NK-92 (cell line): ENCODE results near the gene TTC23.

Experiments used
- DNase-seq: peaks from one replicate; lab custom pipeline; 2025; ENCODE audit not compliant: unreplicated experiment; lab: John Stamatoyannopoulos, UW

TTC23 gene

DNA sequence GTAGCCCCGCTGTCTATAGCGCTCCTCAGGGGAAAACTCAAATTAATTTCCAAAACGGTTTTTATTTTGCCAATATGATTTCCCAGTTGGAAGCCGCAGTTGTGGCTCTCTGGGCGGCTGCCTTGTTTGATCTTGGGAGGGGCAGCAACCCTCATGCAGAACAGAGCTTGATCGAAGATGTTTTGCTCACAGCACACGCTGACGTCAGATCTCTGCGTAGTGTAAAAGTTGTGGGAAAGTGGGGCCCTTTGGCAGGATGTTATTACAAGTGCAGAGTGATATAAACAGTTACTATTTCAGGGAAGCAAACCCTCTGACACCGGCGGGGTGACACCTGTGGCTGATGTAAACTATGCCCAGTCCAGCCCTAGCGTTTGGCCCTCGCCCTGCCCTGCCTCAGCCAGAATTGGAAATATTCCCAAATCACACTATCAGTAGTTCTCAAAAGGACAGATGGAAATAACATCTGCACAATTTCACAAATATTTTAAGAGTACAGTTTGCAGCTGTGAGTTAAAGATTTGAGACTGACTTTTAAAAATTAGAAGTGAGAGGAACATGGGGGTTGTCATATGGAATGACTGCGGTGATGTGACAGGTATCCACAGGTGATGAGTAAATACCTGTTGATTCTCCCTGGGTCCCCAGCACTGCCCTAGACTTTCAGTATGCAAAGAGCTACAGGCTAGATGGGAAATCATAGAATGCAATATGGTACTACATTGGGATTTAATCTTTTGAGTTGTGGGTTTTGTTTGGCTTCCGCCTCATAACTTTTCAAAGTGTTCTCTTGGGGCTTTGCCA, 142.8 kb downstream of the TTC23 start:
- DNase-seq, result no peak

DNA sequence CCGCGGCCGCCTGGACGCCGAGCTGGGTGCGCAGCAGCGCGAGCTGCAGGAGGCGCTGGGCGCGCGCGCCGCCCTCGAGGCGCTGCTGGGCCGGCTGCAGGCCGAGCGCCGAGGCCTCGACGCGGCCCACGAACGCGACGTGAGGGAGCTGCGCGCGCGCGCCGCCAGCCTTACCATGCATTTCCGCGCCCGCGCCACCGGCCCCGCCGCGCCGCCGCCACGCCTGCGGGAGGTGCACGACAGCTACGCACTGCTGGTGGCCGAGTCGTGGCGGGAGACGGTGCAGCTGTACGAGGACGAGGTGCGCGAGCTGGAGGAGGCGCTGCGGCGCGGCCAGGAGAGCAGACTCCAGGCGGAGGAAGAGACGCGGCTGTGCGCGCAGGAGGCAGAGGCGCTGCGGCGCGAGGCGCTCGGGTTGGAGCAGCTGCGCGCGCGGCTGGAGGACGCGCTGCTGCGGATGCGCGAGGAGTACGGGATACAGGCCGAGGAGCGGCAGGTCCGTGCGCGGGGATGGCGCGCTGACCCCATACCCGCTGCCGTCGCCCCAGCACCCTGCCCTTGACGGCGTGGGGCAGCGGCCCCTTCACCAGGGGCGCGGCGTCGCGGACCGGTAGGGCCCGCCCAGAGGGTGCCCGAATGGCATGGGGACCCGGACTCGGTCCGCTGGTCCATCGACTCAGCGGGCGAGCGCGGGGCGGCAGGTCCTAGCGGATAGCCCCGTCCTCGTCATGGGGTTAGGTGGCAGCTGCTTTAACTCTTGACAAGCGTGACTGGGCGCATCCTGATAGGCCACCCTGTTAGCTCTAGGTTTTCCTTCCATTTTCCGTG, 143.7 kb downstream of the TTC23 start:
- no peak for DNase-seq

DNA sequence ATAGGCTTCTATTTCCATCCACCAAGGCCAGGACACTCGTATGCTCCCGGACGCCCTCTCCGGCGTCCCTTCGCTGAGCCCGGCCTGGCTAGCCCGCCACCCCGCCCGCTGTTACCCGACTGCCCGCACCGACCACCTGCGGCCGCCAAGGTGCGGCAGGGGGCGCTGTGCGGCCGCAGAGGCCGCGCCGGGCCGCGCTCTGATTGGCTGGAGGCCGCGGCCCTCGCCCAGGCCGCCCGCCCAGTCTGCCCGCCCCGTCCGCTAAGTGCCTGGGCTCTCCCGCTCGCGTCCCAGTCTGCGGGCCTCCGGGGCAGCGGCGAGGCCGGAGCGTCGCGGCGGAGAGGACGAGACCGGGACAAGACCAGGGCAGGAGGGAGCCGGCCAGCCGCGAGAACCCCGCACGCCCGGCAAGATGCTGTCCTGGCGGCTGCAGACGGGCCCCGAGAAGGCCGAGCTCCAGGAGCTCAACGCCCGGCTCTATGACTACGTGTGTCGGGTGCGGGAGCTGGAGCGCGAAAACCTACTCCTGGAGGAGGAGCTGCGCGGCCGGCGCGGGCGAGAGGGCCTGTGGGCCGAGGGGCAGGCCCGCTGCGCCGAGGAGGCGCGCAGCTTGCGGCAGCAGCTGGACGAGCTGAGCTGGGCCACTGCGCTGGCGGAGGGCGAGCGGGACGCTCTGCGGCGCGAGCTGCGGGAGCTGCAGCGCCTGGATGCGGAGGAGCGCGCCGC, 144.4 kb downstream of the TTC23 start, which contains the start of gene SYNM:
TSS of gene SYNM (plus strand) at position 293 of the 726 bp plus-strand sequence. CDS start at position 413, 120 bp downstream.
- no peak for DNase-seq

DNA sequence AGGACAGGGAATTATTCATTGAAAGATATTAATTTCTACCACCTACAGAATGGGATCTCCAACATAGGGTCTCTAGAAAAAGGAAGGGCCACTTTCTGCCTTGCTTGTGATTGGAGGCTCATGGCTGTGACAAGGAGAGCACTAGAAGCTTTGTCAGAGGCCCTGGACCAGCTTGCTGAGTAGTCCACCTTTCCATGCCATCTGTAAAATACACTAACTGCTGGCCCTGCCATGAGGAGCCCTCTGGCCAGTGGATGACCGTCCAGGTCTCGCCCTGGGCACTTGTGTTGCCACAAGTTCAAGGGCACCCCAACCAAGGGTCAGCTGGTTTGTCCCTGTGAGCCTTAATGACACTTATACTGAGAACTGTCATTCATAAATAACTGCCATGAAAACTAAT, 146.1 kb downstream of the TTC23 start:
- no peak for DNase-seq

DNA sequence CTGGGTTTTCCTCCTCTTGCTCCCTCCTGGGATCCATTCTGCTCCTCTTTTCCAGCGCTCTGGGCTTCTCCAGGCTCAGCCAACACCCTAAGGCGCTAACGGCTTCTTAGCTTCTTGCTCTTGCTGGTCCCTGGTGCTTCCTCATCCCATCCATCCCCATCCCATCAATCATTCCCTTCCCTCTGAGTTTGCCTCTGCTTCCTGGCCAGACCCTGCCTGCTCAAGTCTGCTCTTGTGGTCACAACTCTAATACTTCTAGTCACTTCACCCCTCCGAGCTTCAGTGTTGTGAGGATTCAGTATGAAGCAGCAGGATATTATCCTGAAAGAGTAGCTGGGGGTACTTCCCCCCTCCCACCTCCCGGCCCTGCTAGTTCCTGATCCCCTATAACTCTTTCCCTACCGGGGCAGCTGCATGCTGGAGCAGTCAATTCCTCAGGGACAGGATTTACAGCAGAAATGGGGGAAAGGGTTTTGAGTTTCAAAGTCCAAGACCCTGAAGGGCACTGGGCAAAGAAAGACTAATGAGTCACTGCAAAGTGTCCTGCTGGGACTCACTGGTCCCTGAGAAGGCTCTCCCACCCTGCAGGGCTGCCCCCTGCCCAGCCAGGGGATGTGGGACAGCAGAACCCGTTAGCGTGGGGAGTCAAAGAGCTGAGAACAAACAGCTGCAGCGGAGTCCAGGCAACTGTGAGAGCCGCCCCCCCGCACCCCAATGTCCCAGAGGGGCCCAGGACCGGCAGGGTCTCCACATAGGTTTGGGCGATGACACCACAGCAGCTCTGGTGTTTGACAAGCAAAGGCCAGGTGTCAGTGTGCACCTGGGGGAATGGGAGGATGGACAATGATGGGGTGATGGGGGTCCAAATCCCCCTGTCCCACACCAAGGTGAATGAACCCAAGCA, 146.8 kb downstream of the TTC23 start:
- no peak for DNase-seq

DNA sequence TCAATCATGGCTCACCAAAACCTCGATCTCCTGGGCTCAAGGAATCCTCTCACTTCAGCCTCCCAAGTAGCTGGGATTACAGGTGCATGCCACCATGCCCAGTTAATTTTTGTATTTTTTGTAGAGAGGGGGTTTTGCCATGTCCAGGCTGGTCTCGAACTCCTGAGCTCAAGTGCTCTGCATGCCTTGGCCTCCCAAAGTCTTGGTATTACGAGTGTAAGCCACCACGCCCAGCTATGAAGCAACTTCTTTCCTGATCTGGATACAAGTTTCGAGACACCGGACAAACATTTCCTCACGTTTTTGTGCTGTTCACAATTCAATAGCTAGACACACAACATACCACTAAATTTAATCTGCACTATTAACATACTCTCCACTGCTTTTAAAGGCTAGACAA, 147.9 kb downstream of the TTC23 start:
- no peak for DNase-seq

DNA sequence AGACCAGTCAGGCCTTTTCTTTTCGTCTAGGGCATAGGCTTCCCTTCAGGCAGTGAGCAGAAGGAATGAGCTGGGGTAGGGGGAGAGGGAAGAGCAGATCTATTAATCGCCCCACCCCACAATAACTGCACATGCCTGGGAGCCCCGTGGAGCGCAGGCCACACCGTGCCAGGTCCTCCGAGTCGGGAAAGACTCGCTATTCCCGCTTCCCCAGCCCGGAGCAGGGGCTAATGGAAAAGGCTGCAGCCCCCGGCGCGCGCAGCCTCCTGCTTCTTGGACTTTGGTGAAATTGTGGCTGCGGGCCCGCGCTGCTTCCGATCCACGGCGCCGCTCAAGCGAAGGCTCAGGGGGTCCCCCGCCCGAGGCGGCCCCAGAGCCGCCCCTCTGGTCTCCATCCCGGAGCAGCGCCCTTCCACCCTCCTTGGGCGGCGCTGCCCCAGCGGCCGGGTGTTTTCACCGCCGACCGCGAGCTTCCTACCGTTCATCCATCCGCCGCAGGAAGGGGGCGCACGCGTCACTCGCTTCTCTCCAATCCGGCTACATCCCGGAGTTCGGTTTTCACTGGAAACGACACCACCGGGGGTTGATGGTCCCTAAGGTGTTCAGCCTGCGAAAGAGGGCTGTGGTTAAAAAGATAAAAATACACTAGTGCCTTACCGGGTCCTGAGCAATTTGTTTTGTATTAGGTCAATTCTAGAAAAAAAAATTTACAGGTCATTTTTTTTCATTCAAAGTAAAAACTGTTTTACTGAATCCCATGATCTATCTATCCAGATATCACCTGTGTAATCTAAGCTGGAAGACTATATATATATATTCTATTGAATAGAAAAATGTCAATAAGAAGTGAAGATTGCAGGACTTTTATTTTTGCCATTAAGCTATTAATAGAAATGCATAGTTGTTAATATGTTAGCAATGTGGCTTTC, 148.9 kb downstream of the TTC23 start:
- no peak for DNase-seq

DNA sequence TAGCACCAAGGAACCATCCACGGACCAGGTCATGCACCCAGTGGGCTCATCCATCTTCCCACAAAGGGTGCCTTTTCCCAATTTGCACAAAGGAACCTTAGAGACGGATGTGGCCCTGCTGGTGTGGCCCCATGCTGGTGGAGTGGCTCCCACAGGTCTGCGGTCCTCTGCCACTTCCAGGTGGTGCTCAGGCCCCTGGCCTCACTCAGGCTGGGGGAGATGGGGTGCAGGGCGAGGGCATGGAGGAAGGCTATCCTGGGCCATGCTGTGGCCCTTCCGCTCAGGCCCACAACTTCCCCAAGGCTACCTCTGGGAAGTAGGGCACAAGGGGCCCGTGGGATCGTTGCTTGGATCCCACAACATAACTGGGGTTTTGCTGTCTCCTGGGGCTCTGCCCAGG, 149.7 kb downstream of the TTC23 start:
- no peak for DNase-seq

DNA sequence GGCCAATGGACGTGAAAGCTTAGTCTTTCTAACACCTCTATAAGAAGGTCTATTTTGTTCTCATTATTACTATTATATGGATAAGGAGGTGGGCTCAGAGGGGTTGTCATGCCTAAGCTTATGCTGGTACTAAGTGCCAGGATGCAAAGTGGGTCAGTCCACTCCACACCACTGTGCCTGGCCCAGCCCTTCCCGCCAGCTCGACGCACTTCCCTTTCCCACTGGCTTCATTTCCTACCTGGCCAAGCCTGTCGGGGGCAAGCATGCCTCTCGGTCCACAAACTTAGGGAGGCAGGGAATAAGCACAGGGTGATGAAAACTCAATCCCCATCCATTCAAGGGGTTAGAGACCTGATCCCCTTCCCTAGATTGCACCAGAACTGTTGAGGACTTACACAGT, 150.4 kb downstream of the TTC23 start:
- DNase-seq, result no peak

DNA sequence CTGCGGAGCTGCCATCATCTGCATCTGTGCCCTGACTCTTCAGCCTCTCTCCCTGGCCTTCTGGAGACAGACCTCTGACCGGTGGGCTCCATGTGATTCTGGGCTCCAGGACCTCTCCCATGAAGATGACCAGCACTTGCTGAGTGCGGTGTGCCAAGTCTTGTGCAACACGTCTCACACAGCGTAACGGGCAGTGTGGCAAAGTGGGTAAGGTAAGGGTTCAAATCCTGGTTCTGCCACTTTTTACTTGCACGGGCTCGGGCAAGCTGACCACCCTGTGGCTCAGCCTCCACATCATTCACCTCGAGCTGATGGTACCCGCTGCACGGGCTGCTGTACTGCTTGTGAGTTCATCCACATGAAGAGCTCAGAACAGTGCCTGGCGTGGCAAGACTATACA, 151.0 kb downstream of the TTC23 start:
- DNase-seq, result no peak

DNA sequence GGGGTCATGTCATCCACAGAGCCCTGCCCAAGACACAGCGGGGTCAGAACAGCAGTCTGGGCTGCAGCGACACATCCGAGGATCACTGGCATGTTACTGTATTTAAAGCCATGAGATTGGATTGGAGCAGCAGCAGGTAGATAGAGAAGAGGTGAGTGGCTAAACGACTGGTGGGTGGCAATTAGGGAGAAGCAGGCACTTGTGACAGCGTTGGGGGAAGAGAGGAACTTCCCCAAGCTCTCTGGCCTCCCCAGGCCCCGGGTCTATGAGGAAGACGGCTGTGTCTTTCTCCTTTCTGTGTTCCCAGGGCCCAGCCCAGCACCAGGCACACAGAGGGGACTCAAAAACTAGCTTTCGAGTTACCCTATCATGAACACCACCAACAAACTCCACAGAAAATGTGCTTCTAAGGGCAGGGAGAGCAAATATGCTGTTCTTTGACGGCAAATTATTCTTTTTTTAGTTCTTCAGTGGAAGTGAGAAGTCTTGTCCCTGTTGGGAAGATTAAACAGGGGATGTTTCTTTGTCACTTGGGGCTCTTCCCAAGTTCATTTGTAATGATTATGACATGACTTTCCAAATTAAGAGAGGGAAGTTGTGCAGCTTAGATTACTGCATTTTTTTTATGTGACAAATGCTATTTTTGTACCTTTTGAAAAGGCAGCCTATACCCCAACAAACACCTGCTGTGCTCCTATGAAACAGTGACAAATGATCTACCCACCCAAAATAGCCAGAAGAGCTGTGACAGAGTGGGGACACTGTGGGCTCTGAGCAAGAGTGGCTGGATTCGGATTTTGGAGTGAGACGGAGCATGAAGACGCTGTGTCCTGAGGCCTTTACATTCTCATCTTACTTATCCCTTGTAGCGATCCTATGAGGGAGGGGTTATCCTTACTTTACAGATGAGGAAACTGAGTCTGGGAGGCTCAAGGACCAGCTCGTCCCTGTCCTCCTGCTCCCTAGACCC, 151.7 kb downstream of the TTC23 start:
- no peak for DNase-seq

DNA sequence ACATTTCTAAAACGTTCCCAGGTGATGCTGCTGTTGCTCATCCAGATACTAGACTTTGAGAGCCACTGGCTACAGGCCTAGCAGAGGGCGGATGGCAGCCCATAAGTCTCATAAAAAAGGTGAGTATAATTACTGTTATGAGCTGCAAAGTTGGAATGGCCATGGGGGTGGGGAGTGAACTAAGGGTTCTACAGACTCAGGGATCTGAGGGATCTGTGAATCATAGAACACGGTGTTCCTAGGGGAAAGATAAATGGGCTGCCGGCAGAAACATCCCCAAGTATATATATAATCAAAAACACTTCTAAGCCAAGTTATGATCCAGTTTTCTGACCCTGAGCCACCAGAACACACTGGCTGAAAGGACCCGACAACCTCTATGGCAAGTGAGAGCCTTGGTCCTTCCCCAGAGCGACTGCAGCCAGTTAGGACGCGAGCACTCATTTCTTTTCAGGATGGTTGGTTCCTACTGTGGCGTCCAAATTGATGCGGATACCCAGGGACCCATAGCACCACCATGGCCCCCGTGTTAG, 152.4 kb downstream of the TTC23 start:
- DNase-seq, result no peak

DNA sequence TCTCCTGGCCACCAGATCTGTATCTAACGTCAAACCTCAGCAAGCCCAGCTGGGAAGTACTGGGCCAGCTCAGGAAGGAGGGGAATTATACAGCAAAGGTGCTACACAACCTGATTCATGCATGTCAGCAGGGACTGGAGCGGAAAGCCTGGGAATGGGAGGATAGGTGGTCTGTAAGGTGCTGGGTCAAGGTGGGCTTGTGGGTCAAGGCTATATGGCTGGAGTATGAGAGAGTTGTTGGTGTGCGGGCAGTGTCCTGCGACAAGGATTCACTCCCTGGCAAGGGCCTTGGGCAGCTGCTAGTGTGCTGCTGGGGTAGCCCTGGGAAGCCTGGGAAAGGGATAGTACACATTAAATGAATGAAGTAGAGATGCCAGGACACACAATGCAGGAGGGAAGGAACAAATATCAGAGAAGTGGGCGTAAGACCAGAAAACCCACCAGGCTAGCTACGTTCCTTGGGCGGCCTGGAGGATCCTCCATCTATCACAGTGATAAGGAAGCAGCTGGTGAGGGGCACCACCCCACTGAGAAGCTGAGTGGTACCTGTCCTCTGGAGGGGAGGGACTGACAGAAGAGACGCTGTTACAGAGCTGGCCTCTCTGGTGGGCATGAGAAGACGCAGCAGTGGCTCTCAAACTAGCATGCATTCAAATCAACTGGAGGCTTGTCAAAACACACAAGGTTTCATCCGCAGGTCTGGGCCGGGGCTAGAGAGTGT, 153.0 kb downstream of the TTC23 start:
- DNase-seq, result no peak

DNA sequence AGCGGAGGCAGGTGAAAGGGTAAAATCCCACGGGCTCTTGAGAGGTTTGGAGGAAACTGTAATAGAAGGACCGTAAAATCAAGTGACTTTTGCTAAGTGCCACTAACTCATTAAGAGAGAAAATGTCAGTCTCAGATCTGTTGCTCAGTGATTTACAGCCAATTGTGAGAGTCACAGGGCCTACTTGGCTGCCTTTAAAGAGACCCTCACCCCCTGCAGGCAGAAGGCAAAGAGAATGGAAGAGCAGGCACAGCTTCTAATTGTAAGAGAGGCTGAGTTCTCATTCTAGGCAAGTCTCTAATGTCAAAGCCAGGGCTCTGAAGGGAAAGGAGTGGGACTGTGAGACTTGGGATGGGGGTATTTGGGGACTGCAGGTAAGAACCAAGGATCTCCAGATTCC, 153.8 kb downstream of the TTC23 start:
- no peak for DNase-seq

DNA sequence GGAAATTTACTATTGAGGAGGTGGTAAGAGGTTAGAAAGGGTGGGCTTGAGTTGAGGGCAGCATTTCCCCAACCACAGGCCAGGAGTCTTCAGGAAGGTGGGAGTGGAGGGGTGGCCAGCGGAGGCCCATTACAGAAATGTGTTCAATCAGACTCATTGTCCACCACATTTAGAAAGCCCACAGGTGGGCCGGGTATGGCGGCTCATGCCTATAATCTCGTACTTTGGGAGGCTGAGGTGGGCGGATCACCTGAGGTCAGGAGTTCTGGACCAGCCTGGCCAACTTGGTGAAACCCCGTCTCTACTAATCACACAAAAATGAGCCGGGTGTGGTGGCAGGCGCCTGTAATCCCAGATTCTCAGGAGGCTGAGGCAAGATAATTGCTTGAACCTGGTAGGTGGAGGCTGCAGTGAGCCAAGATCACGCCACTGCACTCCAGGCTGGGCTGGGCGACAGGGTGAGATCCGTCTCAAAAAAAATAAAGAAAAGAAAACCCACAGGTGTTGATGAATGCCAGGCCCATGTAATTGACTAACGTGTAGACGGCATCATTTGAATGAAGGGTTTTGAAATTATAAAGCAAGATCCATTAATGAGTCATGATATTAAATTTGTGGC, 156.7 kb downstream of the TTC23 start:
- DNase-seq, result no peak

DNA sequence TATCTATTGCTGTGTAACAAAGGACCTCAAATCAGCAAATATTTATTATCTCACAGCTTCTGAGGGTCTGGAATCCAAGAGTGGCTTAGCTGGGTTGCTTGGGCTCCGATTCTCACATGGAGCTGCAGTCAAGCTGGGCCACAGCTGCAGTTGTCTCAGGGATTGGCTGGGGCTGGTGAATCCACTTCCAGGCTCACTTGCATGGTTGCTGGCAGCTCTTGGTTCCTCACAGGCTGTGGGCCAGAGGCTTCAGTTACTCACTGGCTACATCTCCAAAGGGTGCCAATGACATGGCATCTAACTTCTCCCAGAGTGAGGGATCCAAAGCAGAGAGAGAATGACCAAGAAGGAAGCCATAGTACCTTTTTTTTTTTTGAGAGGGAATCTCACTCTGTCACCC, 158.4 kb downstream of the TTC23 start:
- DNase-seq, result no peak
